Measurements from ENCODE around the gene TEN1.

DNA sequence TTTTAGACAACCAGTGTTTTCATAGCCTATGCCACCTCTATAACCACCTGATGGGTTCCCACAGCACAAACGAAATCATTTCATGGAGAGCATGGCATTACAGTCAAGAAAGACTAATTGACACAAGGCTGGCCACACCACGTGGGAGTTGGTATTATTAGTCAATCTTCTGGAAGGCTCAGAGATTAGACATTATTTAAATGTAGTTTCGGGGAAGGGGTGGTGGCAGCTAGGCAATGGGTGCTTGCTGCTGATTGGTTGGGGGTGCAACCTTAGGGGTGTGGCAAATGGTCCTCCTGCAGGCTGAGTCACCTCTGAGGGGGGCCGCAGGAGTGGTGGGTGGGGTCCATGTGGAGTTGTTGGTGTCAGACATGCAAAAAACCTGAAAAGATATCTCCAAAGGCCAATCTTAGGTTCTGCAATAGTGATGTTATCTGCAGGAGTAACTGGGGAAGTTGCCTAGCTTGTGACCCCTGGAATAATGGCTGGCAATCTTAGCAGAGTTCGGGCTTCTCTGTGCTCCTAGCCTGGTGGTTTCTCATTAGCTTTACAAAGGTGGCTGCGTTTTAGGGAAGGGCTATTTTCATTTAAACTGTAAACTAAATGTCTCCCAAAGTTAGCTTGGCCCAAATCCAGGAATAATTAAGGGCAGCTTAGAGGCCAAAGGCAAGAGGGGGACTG, 4.6 kb downstream of the TEN1 start:
- TF ChIP-seq EZH2 (IDR thresholded peaks at IDR 0.05) (no peak), POLR2AphosphoS5 (IDR thresholded peaks at IDR 0.05; ENCODE audit: borderline replicate concordance, low read depth, low read length) (no peak), FOXP2 (optimal IDR thresholded peaks at IDR 0.05; ENCODE audit: control extremely low read depth, extremely low read length, insufficient read depth) (no peak)

Measured in SK-N-MC (cell line).